ENCODE measurements around the gene FAM110C. TPM values are rescaled to one million over a fixed set of nuclear protein-coding genes. Genes with fewer than 3 reads are reported as not detected.
A peak's percentile ranks its signal among the peaks of the same experiment; 100 is the strongest.

The FAM110C gene
- total and polyA plus RNA-seq, 3 experiments from 2014 or later = 0.15 to 0.48 (median 0.44) TPM

DNA sequence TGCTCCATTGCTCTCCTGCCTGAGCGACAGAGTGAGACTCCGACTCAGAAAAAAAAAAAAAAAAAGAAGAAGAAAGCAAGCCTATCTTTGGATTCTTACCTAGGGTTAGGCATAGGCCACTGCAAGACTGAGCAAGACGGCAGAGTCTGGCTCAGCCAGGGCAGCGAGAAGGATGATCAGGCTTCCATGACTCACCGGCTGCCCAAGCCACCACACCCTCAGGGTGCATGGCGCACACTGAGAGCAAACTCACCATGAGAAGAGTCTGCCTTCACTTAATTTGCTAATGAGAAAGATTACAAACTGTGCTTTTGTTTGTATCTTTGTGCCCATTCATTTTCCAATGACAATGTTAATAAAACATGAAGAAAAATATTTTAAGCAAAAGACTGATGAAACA, 8.2 kb downstream of the FAM110C start:
- H3K27ac Mint-ChIP-seq = no peak overlapping the region
- Histone ChIP-seq H3K4me3 (ENCODE audit: low read length) (no peak overlapping the region), H3K36me3 (ENCODE audit: insufficient read depth, low read length) (no peaks in the 10 kb centered on the region), H3K9me3 (ENCODE audit: low read length) (no peaks in the 10 kb centered on the region), H3K4me1 (ENCODE audit: insufficient read depth, low read length) (peaks cover 11% of the 10 kb centered on the region), H3K27me3 (ENCODE audit: insufficient read depth, low read length, poor library complexity, severe bottlenecking) (peaks cover 10% of the 10 kb centered on the region), H3K27ac (ENCODE audit: low read depth, low read length) (no peak overlapping the region)
- POLR2A ChIA-PET = no interaction called here
- peaks cover 0 to 6% (median 0%) of the 10 kb centered on the region in 3 donors for H3K36me3 Mint-ChIP-seq
- CTCF ChIA-PET = no interaction called here
- H3K4me3 Mint-ChIP-seq = no peak overlapping the region
- peaks cover 23 to 36% (median 27%) of the 10 kb centered on the region in 3 donors for H3K4me1 Mint-ChIP-seq
- H3K9me3 Mint-ChIP-seq = no peaks in the 10 kb centered on the region
- H3K27me3 Mint-ChIP-seq = peaks cover 4 to 25% of the 10 kb centered on the region in 2 donors
- DNase-seq = no peak

DNA sequence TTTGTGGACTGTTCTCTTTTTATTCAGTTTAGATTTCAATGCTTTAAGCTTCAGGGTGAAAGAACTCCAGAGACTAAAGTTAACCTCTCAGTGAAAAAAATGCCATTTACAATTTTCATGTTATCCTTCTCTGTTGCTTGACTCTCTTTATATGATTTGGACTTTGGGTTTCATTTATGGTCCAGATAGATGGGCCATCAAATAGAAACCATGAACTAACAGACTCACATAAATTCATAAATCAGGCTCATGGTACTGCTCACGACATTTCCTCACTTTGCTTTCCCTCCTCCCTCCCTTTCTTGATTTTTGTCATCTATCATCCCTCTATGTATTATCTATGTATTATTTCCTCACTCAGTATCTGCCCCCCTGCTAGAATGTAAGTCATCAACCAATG, 10.0 kb downstream of the FAM110C start:
- Histone ChIP-seq H3K27ac (ENCODE audit: low read depth, low read length) (no peak overlapping the region), H3K27me3 (ENCODE audit: insufficient read depth, low read length, poor library complexity, severe bottlenecking) (peaks cover 10% of the 10 kb centered on the region), H3K4me1 (ENCODE audit: insufficient read depth, low read length) (peaks cover 12% of the 10 kb centered on the region), H3K4me3 (ENCODE audit: low read length) (no peak overlapping the region), H3K9me3 (ENCODE audit: low read length) (no peaks in the 10 kb centered on the region), H3K36me3 (ENCODE audit: insufficient read depth, low read length) (no peaks in the 10 kb centered on the region)
- no peak overlapping the region for H3K27ac Mint-ChIP-seq
- H3K9me3 Mint-ChIP-seq = no peaks in the 10 kb centered on the region
- H3K36me3 Mint-ChIP-seq = peaks cover 0 to 6% (median 0%) of the 10 kb centered on the region in 3 donors
- peaks cover 4 to 22% of the 10 kb centered on the region in 2 donors for H3K27me3 Mint-ChIP-seq
- H3K4me1 Mint-ChIP-seq = peaks cover 31 to 52% (median 39%) of the 10 kb centered on the region in 3 donors
- no peak for DNase-seq
- H3K4me3 Mint-ChIP-seq = no peak overlapping the region
- ChIA-PET CTCF (no interaction called here), POLR2A (no interaction called here)

DNA sequence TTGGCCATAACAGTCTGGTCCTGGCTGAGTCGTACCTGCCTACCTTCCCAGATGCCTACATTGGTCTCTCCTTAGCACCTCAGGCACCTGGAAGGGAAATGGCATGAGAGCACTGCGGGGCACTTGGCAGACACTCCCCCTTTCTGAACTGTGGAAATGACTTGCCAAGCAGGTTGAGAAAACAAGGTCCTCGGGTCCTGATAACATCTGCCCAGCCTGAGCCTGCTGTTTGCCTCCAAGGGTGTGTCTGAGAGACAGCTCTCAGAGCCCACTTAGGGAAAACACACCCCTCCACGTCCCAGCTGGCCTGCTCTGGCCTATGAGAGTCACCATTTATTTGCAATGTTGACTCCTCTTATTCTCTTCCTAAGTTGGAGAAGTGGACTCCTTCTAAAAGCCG, 10.5 kb downstream of the FAM110C start:
- peaks cover 31 to 52% (median 39%) of the 10 kb centered on the region in 3 donors for H3K4me1 Mint-ChIP-seq
- peaks cover 0 to 6% (median 0%) of the 10 kb centered on the region in 3 donors for H3K36me3 Mint-ChIP-seq
- H3K27me3 ChIP-seq (ENCODE audit: insufficient read depth, low read length, poor library complexity, severe bottlenecking) = peaks cover 10% of the 10 kb centered on the region
- ChIA-PET CTCF (no interaction called here), POLR2A (interaction anchor here (1.2 kb wide), 1 partner anchor 10 kb away, joined by 3 read pairs; no protein-coding TSS in a partner anchor)
- peaks cover 12% of the 10 kb centered on the region for H3K4me1 ChIP-seq (ENCODE audit: insufficient read depth, low read length)
- H3K27ac ChIP-seq (ENCODE audit: low read depth, low read length) = no peak overlapping the region
- no peaks in the 10 kb centered on the region for H3K9me3 Mint-ChIP-seq
- H3K36me3 ChIP-seq (ENCODE audit: insufficient read depth, low read length) = no peaks in the 10 kb centered on the region
- DNase-seq = no peak
- no peaks in the 10 kb centered on the region for H3K9me3 ChIP-seq (ENCODE audit: low read length)
- H3K27ac Mint-ChIP-seq = no peak overlapping the region
- H3K4me3 ChIP-seq (ENCODE audit: low read length) = no peak overlapping the region
- no peak overlapping the region for H3K4me3 Mint-ChIP-seq
- peaks cover 4 to 21% of the 10 kb centered on the region in 2 donors for H3K27me3 Mint-ChIP-seq

DNA sequence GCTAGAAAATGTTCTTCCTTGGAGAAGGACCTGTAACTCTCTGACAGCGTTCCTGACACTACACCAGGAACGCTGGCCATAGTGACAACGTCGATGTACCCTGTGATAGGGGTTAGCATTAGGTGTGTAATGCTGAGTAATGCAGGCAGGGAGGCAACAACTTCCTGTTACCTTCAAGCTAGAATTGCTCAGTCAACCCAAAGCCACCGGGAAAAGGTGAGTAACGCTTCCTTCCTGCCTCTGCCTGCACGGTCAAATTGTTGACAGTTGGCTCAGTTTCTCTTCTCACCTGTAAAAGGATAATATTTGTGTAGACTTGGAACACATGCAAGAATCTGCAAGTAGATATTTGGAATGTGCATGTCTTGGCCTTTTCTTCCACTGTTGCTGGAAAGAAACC, 12.7 kb downstream of the FAM110C start:
- Mint-ChIP-seq H3K4me3 (peak overlapping the region in 6 of 7 donors; percentile 33 to 64 (median 52)), H3K27me3 (peaks cover 0 to 3% of the 10 kb centered on the region in 2 donors), H3K4me1 (peaks cover 32 to 57% (median 46%) of the 10 kb centered on the region in 3 donors), H3K27ac (peak overlapping the region in 6 of 8 donors; percentile 57 to 85 (median 70)), H3K36me3 (peaks cover 0 to 2% (median 0%) of the 10 kb centered on the region in 3 donors), H3K9me3 (no peaks in the 10 kb centered on the region)
- ChIA-PET POLR2A (no interaction called here), CTCF (no interaction called here)
- no peaks in the 10 kb centered on the region for H3K36me3 ChIP-seq (ENCODE audit: insufficient read depth, low read length)
- no peaks in the 10 kb centered on the region for H3K27me3 ChIP-seq (ENCODE audit: insufficient read depth, low read length, poor library complexity, severe bottlenecking)
- H3K27ac ChIP-seq (ENCODE audit: low read depth, low read length) = no peak overlapping the region
- H3K9me3 ChIP-seq (ENCODE audit: low read length) = no peaks in the 10 kb centered on the region
- peak in 4 of 5 donors; percentile 10 to 65 (median 20) for DNase-seq
- H3K4me1 ChIP-seq (ENCODE audit: insufficient read depth, low read length) = peaks cover 18% of the 10 kb centered on the region
- no peak overlapping the region for H3K4me3 ChIP-seq (ENCODE audit: low read length)

DNA sequence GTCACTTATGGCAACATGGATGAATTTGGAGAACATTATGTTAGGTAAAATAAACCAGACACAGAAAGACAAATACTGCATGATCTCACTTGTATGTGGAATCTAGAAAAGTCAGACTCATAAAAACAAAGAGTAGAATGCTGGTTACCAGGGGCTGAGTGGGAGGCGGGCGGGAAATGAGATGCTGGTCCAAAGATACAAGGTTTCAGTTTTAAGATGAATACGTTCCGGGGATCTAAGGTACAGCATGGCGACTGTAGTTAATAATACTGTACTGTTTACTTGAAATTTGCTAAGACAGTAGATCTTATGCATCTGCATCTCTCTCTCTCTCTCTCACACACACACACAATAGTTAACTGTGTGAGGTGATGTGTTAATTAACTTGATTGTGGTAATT, 14.2 kb downstream of the FAM110C start:
- Histone ChIP-seq H3K4me3 (ENCODE audit: low read length) (no peak overlapping the region), H3K27me3 (ENCODE audit: insufficient read depth, low read length, poor library complexity, severe bottlenecking) (no peaks in the 10 kb centered on the region), H3K36me3 (ENCODE audit: insufficient read depth, low read length) (no peaks in the 10 kb centered on the region), H3K4me1 (ENCODE audit: insufficient read depth, low read length) (peaks cover 25% of the 10 kb centered on the region), H3K27ac (ENCODE audit: low read depth, low read length) (no peak overlapping the region), H3K9me3 (ENCODE audit: low read length) (no peaks in the 10 kb centered on the region)
- no peak overlapping the region for H3K27ac Mint-ChIP-seq
- no peaks in the 10 kb centered on the region for H3K27me3 Mint-ChIP-seq
- POLR2A ChIA-PET = no interaction called here
- H3K4me1 Mint-ChIP-seq = peaks cover 41 to 67% (median 56%) of the 10 kb centered on the region in 3 donors
- H3K36me3 Mint-ChIP-seq = no peaks in the 10 kb centered on the region
- CTCF ChIA-PET = no interaction called here
- no peak for DNase-seq
- peak overlapping the region in 2 of 7 donors; percentile 0 to 3 for H3K4me3 Mint-ChIP-seq
- H3K9me3 Mint-ChIP-seq = no peaks in the 10 kb centered on the region

DNA sequence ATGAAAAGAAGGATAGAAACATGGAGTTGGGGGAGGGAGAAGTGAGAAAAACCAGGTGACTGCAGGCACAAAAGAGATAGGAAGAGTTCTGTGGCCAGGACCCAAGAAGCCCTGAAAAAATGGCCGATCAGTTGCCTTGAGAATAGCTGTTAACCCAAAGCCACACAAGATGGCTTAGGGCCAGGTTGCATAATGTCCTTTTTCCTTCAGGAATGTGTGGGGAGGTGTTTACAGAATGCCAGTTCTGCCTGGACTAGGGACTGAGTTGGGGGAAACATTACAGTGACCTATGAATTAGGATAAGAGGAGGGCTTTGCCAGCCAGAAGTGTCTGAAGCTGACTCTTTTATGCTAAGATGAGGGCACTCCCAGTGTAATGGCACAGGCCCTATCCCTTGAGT, 17.1 kb downstream of the FAM110C start:
- Mint-ChIP-seq H3K36me3 (no peaks in the 10 kb centered on the region), H3K9me3 (no peaks in the 10 kb centered on the region), H3K4me1 (peaks cover 34 to 50% (median 47%) of the 10 kb centered on the region in 3 donors), H3K27me3 (no peaks in the 10 kb centered on the region), H3K4me3 (no peak overlapping the region), H3K27ac (peak overlapping the region in 1 of 8 donors; percentile 3)
- H3K27me3 ChIP-seq (ENCODE audit: insufficient read depth, low read length, poor library complexity, severe bottlenecking) = no peaks in the 10 kb centered on the region
- no peak for DNase-seq
- H3K9me3 ChIP-seq (ENCODE audit: low read length) = no peaks in the 10 kb centered on the region
- peaks cover 31% of the 10 kb centered on the region for H3K4me1 ChIP-seq (ENCODE audit: insufficient read depth, low read length)
- CTCF ChIA-PET = no interaction called here
- H3K4me3 ChIP-seq (ENCODE audit: low read length) = no peak overlapping the region
- H3K36me3 ChIP-seq (ENCODE audit: insufficient read depth, low read length) = no peaks in the 10 kb centered on the region
- no peak overlapping the region for H3K27ac ChIP-seq (ENCODE audit: low read depth, low read length)
- POLR2A ChIA-PET = no interaction called here

DNA sequence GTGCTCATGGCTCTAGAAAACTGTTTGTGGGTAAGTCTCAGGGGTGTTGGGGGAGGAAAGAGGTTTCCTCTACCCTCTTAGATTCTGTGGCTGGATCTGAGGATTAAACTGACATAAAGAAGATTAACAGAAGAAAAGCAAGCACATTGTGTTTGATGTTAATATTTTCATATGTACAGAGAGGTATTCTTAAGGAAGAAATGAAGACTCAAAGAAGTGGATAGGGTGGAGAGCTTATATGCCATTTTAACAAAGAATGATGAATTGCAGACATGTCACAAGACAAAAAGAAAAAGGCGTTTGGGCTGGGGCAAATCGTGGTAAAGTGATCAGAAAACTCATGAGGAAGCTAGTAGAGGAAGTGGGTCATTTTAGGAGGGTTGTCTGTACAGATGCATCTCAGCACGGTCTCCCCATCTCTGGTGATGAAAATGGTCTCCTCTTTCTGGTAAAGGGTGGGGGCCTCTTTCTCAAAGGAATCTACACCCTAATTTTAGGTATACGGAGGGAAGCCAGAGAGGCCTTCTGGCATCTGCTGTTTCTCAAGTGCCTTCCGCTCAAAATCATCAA, 17.8 kb downstream of the FAM110C start:
- no peak overlapping the region for H3K4me3 Mint-ChIP-seq
- ChIA-PET CTCF (no interaction called here), POLR2A (no interaction called here)
- no peaks in the 10 kb centered on the region for H3K9me3 Mint-ChIP-seq
- Histone ChIP-seq H3K27me3 (ENCODE audit: insufficient read depth, low read length, poor library complexity, severe bottlenecking) (no peaks in the 10 kb centered on the region), H3K27ac (ENCODE audit: low read depth, low read length) (no peak overlapping the region), H3K36me3 (ENCODE audit: insufficient read depth, low read length) (no peaks in the 10 kb centered on the region), H3K9me3 (ENCODE audit: low read length) (no peaks in the 10 kb centered on the region), H3K4me3 (ENCODE audit: low read length) (no peak overlapping the region), H3K4me1 (ENCODE audit: insufficient read depth, low read length) (peaks cover 31% of the 10 kb centered on the region)
- peaks cover 0 to 2% of the 10 kb centered on the region in 2 donors for H3K27me3 Mint-ChIP-seq
- H3K27ac Mint-ChIP-seq = peak overlapping the region in 4 of 8 donors; percentile 1 to 61 (median 21)
- DNase-seq = no peak
- H3K36me3 Mint-ChIP-seq = no peaks in the 10 kb centered on the region
- peaks cover 32 to 50% (median 47%) of the 10 kb centered on the region in 3 donors for H3K4me1 Mint-ChIP-seq

DNA sequence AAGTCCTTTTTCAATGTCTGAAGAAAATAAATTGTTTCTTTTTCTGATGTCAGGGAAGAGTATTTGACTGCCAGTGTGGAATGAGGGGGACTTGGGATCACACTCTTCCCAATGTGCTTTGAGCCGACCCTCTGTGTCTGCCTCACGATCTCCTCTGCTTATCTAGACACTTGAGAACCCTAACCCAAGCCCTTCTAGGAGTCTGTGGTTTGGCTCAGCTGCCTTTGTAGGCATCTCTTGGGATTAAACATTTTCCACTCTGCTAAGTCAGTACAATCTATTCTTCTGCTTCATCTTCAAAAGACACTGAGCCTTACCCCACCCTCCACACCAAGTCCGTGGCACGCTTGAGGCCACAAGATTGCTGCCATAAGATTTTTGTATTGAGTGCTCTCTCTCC, 19.4 kb downstream of the FAM110C start:
- Mint-ChIP-seq H3K4me1 (peaks cover 21 to 46% (median 34%) of the 10 kb centered on the region in 3 donors), H3K9me3 (no peaks in the 10 kb centered on the region), H3K36me3 (peaks cover 0 to 3% (median 0%) of the 10 kb centered on the region in 3 donors), H3K27me3 (peaks cover 0 to 2% of the 10 kb centered on the region in 2 donors), H3K27ac (peak overlapping the region in 1 of 8 donors; percentile 57), H3K4me3 (peak overlapping the region in 1 of 7 donors; percentile 28)
- no peaks in the 10 kb centered on the region for H3K9me3 ChIP-seq (ENCODE audit: low read length)
- POLR2A ChIA-PET = no interaction called here
- H3K27ac ChIP-seq (ENCODE audit: low read depth, low read length) = no peak overlapping the region
- no peaks in the 10 kb centered on the region for H3K27me3 ChIP-seq (ENCODE audit: insufficient read depth, low read length, poor library complexity, severe bottlenecking)
- H3K4me1 ChIP-seq (ENCODE audit: insufficient read depth, low read length) = peaks cover 26% of the 10 kb centered on the region
- no peak for DNase-seq
- H3K4me3 ChIP-seq (ENCODE audit: low read length) = no peak overlapping the region
- no peaks in the 10 kb centered on the region for H3K36me3 ChIP-seq (ENCODE audit: insufficient read depth, low read length)
- CTCF ChIA-PET = no interaction called here
